Activated T-helper 1 cell treated with anti-CD3 and anti-CD28 coated beads, Interleukin-12 subunit alpha, Interleukin-12 subunit beta, Interleukin-2, Interleukin-4 antibody, amounts not matched to agents 30 ng/mL and 10 ng/mL and 1 ng/mL, durations not matched to agents 14 hours and 24 hours and 36 hours (primary cell): Measurements from ENCODE around the gene GABRG3. TPM values are rescaled to one million over a fixed set of nuclear protein-coding genes. Genes with fewer than 3 reads are reported as not detected.

ENCODE experiments used
- DNase-seq: peaks from one replicate; pipeline ENCODE4 v3.0.0; 2021; ENCODE audit warnings: low spot score
- H3K27ac Mint-ChIP-seq: one replicate; pipeline ENCODE4 v1.8.0; 2021; ENCODE audit warnings: mild to moderate bottlenecking, mixed read lengths
- H3K27me3 Mint-ChIP-seq: one replicate; pipeline ENCODE4 v1.8.0; 2022; ENCODE audit warnings: mild to moderate bottlenecking, moderate library complexity, mixed read lengths; ENCODE audit not compliant: insufficient read depth
- H3K36me3 Mint-ChIP-seq: one replicate; pipeline ENCODE4 v1.8.0; 2021; ENCODE audit warnings: low read depth, mixed read lengths
- H3K4me1 Mint-ChIP-seq: one replicate; pipeline ENCODE4 v1.8.0; 2021; ENCODE audit warnings: low read depth, mixed read lengths
- H3K4me3 Mint-ChIP-seq: one replicate; pipeline ENCODE4 v1.8.0; 2021; ENCODE audit warnings: mild to moderate bottlenecking, moderate library complexity, mixed read lengths
- H3K9me3 Mint-ChIP-seq: one replicate; pipeline ENCODE4 v1.8.0; 2021; ENCODE audit warnings: mixed read lengths
- intact Hi-C: fragments of 100-400 bp; cut with micrococcal nuclease; formaldehyde crosslinking; loops from one replicate; pipeline ENCODE4 v1.15.1; 2024
- total RNA-seq: library from RNA; stranded (reverse); gene quantifications from 2 replicates; pipeline ENCODE4 v1.2.3, GENCODE V29; 2022

GABRG3 gene
- total RNA-seq, 1 donor from 2014 or later = not detected

GRCh38 chr15:27095886-27096624, 125.1 kb downstream of the GABRG3 start:
- no peak overlapping the region for H3K27ac Mint-ChIP-seq

DNA sequence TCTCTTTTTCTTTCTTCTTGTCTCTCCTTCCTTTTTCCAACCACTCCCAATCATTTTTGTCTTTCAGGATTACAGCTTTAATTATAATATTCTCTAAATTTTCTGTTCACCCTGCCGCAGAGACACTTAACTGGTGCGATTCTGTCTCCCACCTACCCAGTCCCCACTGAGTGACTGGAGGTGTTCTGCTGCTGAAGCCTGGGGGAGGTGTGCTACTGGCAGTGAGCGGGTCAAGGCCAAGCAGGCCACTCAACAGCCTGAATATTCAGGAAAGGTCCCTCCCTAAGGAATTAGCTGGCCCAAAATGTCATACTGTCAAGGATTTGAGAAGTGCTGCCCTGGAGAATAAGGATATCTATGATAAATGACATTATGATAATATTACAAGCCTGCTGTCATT, 126.5 kb downstream of the GABRG3 start:
- Mint-ChIP-seq H3K27me3 (no peaks in the 10 kb centered on the region), H3K9me3 (peaks cover 33% of the 10 kb centered on the region), H3K27ac (no peak overlapping the region), H3K4me1 (no peaks in the 10 kb centered on the region), H3K4me3 (no peak overlapping the region), H3K36me3 (no peaks in the 10 kb centered on the region)
- DNase-seq = no peak
- intact Hi-C loops = no loop called here

More at GRCh38 chr15:27095886-27096624, 125.1 kb downstream of the GABRG3 start:
- H3K4me1 Mint-ChIP-seq = no peaks in the 10 kb centered on the region
- H3K4me3 Mint-ChIP-seq = no peak overlapping the region
- no peak for DNase-seq
- no peaks in the 10 kb centered on the region for H3K27me3 Mint-ChIP-seq
- peaks cover 39% of the 10 kb centered on the region for H3K9me3 Mint-ChIP-seq
- intact Hi-C loops = no loop called here
- no peaks in the 10 kb centered on the region for H3K36me3 Mint-ChIP-seq

GRCh38 chr15:27101982-27102381, 131.0 kb downstream of the GABRG3 start:
- Mint-ChIP-seq H3K27ac (no peak overlapping the region), H3K4me1 (no peaks in the 10 kb centered on the region), H3K36me3 (no peaks in the 10 kb centered on the region), H3K27me3 (no peaks in the 10 kb centered on the region), H3K4me3 (no peak overlapping the region), H3K9me3 (peaks cover 22% of the 10 kb centered on the region)
- no peak for DNase-seq
- intact Hi-C loops = no loop called here

DNA sequence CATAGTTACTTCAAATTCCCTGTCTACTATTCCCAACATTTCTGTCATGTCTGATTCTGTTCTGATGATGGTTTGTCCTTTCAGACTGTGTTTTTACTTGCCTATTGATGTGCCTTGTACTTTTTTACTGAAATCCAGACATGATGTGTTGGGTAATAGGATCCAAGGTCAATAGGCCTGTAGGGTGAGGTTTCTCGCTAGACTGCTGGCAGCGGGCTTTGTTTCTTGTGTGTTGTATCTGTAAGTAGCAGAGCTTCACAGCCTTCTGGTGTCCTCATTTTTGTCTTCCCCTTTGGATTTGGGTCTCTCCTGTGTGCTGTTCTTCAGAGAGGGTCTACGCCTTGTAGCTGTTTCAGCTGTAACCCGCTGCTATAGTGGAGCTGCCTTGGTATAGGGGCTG, 140.3 kb downstream of the GABRG3 start:
- no peak for DNase-seq
- Mint-ChIP-seq H3K36me3 (no peaks in the 10 kb centered on the region), H3K4me3 (no peak overlapping the region), H3K27me3 (no peaks in the 10 kb centered on the region), H3K27ac (no peak overlapping the region), H3K4me1 (no peaks in the 10 kb centered on the region), H3K9me3 (peaks cover 9% of the 10 kb centered on the region)
- intact Hi-C loops = no loop called here

GRCh38 chr15:27114473-27114872, 143.5 kb downstream of the GABRG3 start:
- Mint-ChIP-seq H3K9me3 (peaks cover 21% of the 10 kb centered on the region), H3K4me1 (no peaks in the 10 kb centered on the region), H3K4me3 (no peak overlapping the region), H3K36me3 (no peaks in the 10 kb centered on the region), H3K27me3 (no peaks in the 10 kb centered on the region), H3K27ac (no peak overlapping the region)
- no peak for DNase-seq
- intact Hi-C loops = no loop called here

GRCh38 chr15:27119695-27120266, 148.8 kb downstream of the GABRG3 start:
- intact Hi-C loops = no loop called here

DNA sequence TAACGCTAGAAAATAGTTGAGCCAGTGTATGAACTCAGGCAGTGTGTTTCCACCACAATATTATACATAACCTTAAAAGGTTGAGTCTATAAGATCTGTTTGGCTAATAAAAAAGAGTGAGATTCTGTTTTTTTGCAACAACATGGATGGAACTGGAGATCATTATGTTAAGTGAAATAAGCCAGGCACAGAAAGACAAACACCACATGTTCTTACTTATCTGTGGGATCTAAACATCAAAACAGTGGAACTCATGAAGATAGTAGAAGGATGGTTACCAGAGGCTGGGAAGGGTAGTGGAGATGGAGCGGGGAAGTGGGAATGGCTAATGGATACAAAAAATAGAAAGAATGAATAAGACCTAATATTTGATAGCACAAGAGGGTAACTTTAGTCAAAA, 150.7 kb downstream of the GABRG3 start:
- DNase-seq = no peak
- Mint-ChIP-seq H3K4me1 (no peaks in the 10 kb centered on the region), H3K36me3 (no peaks in the 10 kb centered on the region), H3K27ac (no peak overlapping the region), H3K4me3 (no peak overlapping the region), H3K9me3 (peaks cover 31% of the 10 kb centered on the region), H3K27me3 (no peaks in the 10 kb centered on the region)
- intact Hi-C loops = no loop called here

More at GRCh38 chr15:27119695-27120266, 148.8 kb downstream of the GABRG3 start:
- Mint-ChIP-seq H3K4me3 (no peak overlapping the region), H3K36me3 (no peaks in the 10 kb centered on the region), H3K27ac (no peak overlapping the region), H3K4me1 (no peaks in the 10 kb centered on the region), H3K9me3 (peaks cover 26% of the 10 kb centered on the region), H3K27me3 (no peaks in the 10 kb centered on the region)
- no peak for DNase-seq

DNA sequence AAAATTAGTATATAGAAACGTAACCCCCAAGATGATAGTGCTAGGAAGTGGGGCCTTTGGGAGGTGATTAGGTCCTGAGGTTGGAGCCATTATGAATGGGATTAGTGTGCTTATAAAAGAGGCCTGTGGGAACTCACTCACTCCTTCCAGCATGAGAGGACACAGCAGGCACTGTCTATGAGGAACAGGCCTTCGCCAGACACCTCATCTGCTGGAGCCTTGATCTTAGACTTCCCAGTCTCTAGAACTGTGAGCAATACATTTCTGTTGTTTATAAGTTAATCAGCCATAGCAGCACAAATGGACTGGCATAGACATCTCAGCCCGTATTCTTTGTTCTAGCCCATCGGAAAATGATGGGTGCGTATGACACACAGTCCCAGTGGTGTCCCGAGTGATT, 152.3 kb downstream of the GABRG3 start:
- Mint-ChIP-seq H3K4me3 (no peak overlapping the region), H3K36me3 (no peaks in the 10 kb centered on the region), H3K4me1 (no peaks in the 10 kb centered on the region), H3K9me3 (peaks cover 36% of the 10 kb centered on the region), H3K27ac (no peak overlapping the region), H3K27me3 (no peaks in the 10 kb centered on the region)
- intact Hi-C loops = no loop called here
- no peak for DNase-seq

DNA sequence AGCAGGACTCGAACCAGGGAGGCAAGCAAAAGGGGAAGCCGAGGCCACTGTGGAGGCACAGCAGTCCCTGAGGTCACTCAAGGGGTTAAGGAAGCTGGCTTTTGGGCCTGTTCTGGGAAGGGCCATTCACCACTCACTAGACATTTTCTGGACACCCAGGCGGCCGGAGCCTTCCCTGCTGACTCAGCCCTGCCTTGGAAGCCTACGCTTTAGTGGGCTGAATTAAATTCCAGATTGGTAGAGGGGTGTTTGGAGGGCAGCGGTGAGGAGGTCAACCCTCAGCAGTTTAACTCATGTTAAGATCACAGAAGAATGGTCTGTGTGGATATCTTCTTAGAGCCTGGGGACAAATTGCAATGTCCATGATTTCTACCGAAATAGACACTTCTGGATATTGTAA, 152.8 kb downstream of the GABRG3 start:
- Mint-ChIP-seq H3K36me3 (no peaks in the 10 kb centered on the region), H3K27me3 (no peaks in the 10 kb centered on the region), H3K4me3 (no peak overlapping the region), H3K4me1 (no peaks in the 10 kb centered on the region), H3K27ac (no peak overlapping the region), H3K9me3 (peaks cover 36% of the 10 kb centered on the region)
- DNase-seq = no peak
- intact Hi-C loops = no loop called here

GRCh38 chr15:27124287-27124871, 153.4 kb downstream of the GABRG3 start:
- H3K4me1 Mint-ChIP-seq = no peaks in the 10 kb centered on the region
- H3K27ac Mint-ChIP-seq = no peak overlapping the region
- no peaks in the 10 kb centered on the region for H3K27me3 Mint-ChIP-seq
- H3K4me3 Mint-ChIP-seq = no peak overlapping the region
- peaks cover 31% of the 10 kb centered on the region for H3K9me3 Mint-ChIP-seq
- intact Hi-C loops = no loop called here
- DNase-seq = no peak
- no peaks in the 10 kb centered on the region for H3K36me3 Mint-ChIP-seq

- no peak overlapping the region for H3K4me3 Mint-ChIP-seq
- H3K27ac Mint-ChIP-seq = no peak overlapping the region
- H3K4me1 Mint-ChIP-seq = no peaks in the 10 kb centered on the region
- DNase-seq = no peak
- H3K36me3 Mint-ChIP-seq = no peaks in the 10 kb centered on the region
- intact Hi-C loops = no loop called here
- peaks cover 29% of the 10 kb centered on the region for H3K9me3 Mint-ChIP-seq
- no peaks in the 10 kb centered on the region for H3K27me3 Mint-ChIP-seq
Measured at GRCh38 chr15:27125185-27125584, 154.2 kb downstream of the GABRG3 start.

DNA sequence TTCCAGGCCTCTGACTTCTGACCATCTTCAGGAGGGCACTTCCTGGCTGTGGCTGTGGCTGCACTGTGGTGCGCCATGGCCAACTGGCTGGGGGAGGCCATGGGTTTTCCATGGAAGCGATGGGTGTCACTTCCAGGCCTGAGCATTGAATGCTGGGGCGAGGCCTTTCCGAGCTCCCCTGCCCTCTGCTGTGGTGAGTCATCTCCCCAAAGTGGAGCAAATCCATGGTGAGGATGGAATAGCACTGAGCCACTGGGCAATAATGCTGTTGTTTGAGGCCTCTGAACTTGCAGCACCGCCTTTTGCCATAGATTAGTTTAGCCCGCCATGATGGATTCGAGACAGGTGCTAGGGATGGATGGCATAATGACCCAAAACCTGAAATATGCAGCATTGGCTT, 155.5 kb downstream of the GABRG3 start:
- Mint-ChIP-seq H3K4me1 (no peaks in the 10 kb centered on the region), H3K27me3 (no peaks in the 10 kb centered on the region), H3K4me3 (no peak overlapping the region), H3K9me3 (peaks cover 29% of the 10 kb centered on the region), H3K27ac (no peak overlapping the region), H3K36me3 (no peaks in the 10 kb centered on the region)
- intact Hi-C loops = no loop called here
- DNase-seq = no peak

DNA sequence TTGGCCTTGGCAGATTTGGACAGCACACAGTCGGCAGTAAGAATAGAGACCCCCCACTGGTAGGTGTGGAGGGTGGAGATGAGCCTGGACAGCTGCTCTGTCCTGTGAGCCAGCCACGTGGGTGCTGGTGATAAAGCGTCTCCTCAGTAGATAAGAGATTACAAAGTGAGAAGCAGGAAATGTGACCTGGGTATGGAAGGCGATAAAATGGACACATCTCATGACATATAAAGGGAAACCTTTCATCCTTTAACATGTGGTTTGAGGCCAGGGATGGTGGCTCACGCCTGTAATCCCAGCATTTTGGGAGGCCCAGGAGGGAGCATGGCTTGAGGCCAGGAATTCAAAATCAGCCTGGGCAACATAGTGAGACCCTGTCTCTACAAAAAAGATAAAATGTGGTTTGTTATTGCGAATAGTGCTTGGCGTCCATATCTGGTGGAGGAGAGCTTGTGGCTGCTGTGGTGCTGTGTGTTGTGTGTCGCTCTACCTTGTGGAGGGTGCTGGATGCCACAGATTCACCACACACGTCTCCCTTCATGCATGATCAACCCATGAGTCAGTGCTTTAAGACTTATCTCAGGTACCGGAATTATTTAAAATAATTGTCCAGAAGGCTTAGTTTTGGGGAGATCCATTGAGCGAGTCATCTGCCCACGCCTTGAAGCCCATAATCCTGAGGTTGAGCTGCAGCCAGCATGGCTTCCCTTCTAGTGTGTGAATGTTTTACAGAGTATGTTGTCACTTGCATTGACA, 157.0 kb downstream of the GABRG3 start:
- intact Hi-C loops = no loop called here
- no peaks in the 10 kb centered on the region for H3K36me3 Mint-ChIP-seq
- no peaks in the 10 kb centered on the region for H3K27me3 Mint-ChIP-seq
- H3K4me3 Mint-ChIP-seq = no peak overlapping the region
- H3K4me1 Mint-ChIP-seq = no peaks in the 10 kb centered on the region
- no peak for DNase-seq
- H3K27ac Mint-ChIP-seq = no peak overlapping the region
- peaks cover 24% of the 10 kb centered on the region for H3K9me3 Mint-ChIP-seq
